Loucy (cell line): ENCODE measurements around the gene LY86.
"Not testable (repeated sequence)": the region's sequence is repeated elsewhere in the genome, so short reads cannot be mapped to it uniquely, and the experiment has no call there.

Experiments used
- H2AFZ ChIP-seq: fragments of 200-600 bp; sonication (generic); 2 replicates; pipeline ENCODE4 v1.6.0; 2016; ENCODE audit warnings: antibody characterized with exemption, mild to moderate bottlenecking, low read length, moderate library complexity
- H3F3A ChIP-seq: fragments of 200-600 bp; 2 replicates; pipeline ENCODE4 v1.6.0; 2016; ENCODE audit warnings: antibody characterized with exemption, low read depth, mild to moderate bottlenecking
- H3K27me3 ChIP-seq: fragments of 200-600 bp; sonication (generic); 2 replicates; pipeline ENCODE4 v1.6.1; 2014; ENCODE audit warnings: low read length, mild to moderate bottlenecking; ENCODE audit not compliant: insufficient read depth, poor library complexity, severe bottlenecking
- H3K36me3 ChIP-seq: fragments of 200-600 bp; sonication (generic); 2 replicates; pipeline ENCODE4 v1.6.1; 2016; ENCODE audit warnings: low read length; ENCODE audit not compliant: insufficient read depth
- H3K4me1 ChIP-seq: fragments of 200-600 bp; sonication (generic); 2 replicates; pipeline ENCODE4 v1.5.1; 2014; ENCODE audit warnings: low read length, mild to moderate bottlenecking; ENCODE audit not compliant: insufficient read depth, poor library complexity, severe bottlenecking
- H3K4me2 ChIP-seq: fragments of 200-600 bp; sonication (generic); 2 replicates; pipeline ENCODE4 v1.6.0; 2014; ENCODE audit warnings: antibody characterized with exemption, low read length, low read depth, mild to moderate bottlenecking; ENCODE audit not compliant: poor library complexity, severe bottlenecking
- H3K4me3 ChIP-seq: fragments of 200-600 bp; sonication (generic); 2 replicates; pipeline ENCODE4 v1.5.1; 2014; ENCODE audit warnings: low read length, mild to moderate bottlenecking, mixed read lengths; ENCODE audit not compliant: poor library complexity, severe bottlenecking
- H3K79me2 ChIP-seq: fragments of 200-600 bp; sonication (generic); 2 replicates; pipeline ENCODE4 v1.6.1; 2014; ENCODE audit warnings: low read length; ENCODE audit not compliant: insufficient read depth
- H3K9ac ChIP-seq: fragments of 200-600 bp; sonication (generic); 2 replicates; pipeline ENCODE4 v1.6.0; 2014; ENCODE audit warnings: mild to moderate bottlenecking, low read depth, low read length, moderate library complexity; ENCODE audit not compliant: poor library complexity, severe bottlenecking
- H3K9me2 ChIP-seq: fragments of 200-600 bp; sonication (generic); replicated peaks from 2 replicates; pipeline ENCODE4 v1.6.1; 2016; ENCODE audit warnings: low read depth, low read length, mixed read lengths
- H3K9me3 ChIP-seq: fragments of 200-600 bp; sonication (generic); 2 replicates; pipeline ENCODE4 v1.6.1; 2014; ENCODE audit warnings: mild to moderate bottlenecking, antibody characterized with exemption, low read length, low read depth; ENCODE audit not compliant: insufficient read depth
- H4K20me1 ChIP-seq: fragments of 200-600 bp; sonication (generic); 2 replicates; pipeline ENCODE4 v1.6.0; 2014; ENCODE audit warnings: antibody characterized with exemption, low read length, mild to moderate bottlenecking; ENCODE audit not compliant: insufficient read depth, poor library complexity, severe bottlenecking
- CTCF ChIP-seq: fragments of 200-600 bp; sonication (generic); conservative IDR thresholded peaks from 2 replicates; pipeline ENCODE4 v1.5.1; 2014; ENCODE audit warnings: mild to moderate bottlenecking, antibody characterized with exemption, low read length
- EZH2phosphoT487 ChIP-seq: fragments of 200-600 bp; IDR thresholded peaks from 2 replicates; pipeline ENCODE4 v1.6.1; 2018; ENCODE audit warnings: antibody characterized with exemption, mild to moderate bottlenecking, moderate library complexity, borderline replicate concordance

Gene LY86

GRCh38 chr6:6665555-6666243 lies 77.2 kb downstream of the LY86 start:
- no peaks in the 10 kb centered on the region for H3K9me3 ChIP-seq
- no peaks in the 10 kb centered on the region for H3K79me2 ChIP-seq
- no peaks in the 10 kb centered on the region for H3K36me3 ChIP-seq
- TF ChIP-seq EZH2phosphoT487 = no peak
- no peak for TF ChIP-seq CTCF
- no peaks in the 10 kb centered on the region for H3K4me1 ChIP-seq
- no peak overlapping the region for H2AFZ ChIP-seq
- no peaks in the 10 kb centered on the region for H4K20me1 ChIP-seq
- H3K9ac ChIP-seq = no peak overlapping the region
- H3K4me2 ChIP-seq = no peak overlapping the region
- no peaks in the 10 kb centered on the region for H3K27me3 ChIP-seq
- H3K9me2 ChIP-seq = no peaks in the 10 kb centered on the region
- no peaks in the 10 kb centered on the region for H3F3A ChIP-seq
- no peak overlapping the region for H3K4me3 ChIP-seq

GRCh38 chr6:6670150-6670549 lies 81.6 kb downstream of the LY86 start:
- H3K9me2 ChIP-seq, H2AFZ ChIP-seq, H3K79me2 ChIP-seq, H3K4me2 ChIP-seq, H3F3A ChIP-seq, H4K20me1 ChIP-seq, H3K27me3 ChIP-seq, H3K36me3 ChIP-seq, H3K9me3 ChIP-seq, H3K4me3 ChIP-seq, H3K9ac ChIP-seq, H3K4me1 ChIP-seq: not testable (repeated sequence)

GRCh38 chr6:6674872-6675271 lies 86.4 kb downstream of the LY86 start:
- no peaks in the 10 kb centered on the region for H4K20me1 ChIP-seq
- no peak overlapping the region for H3K4me3 ChIP-seq

More at GRCh38 chr6:6674872-6675271, 86.4 kb downstream of the LY86 start:
- no peaks in the 10 kb centered on the region for H3K36me3 ChIP-seq
- no peak overlapping the region for H3K4me2 ChIP-seq
- H3K9me3 ChIP-seq = no peaks in the 10 kb centered on the region
- H3K79me2 ChIP-seq = no peaks in the 10 kb centered on the region
- H3F3A ChIP-seq = no peaks in the 10 kb centered on the region
- no peak overlapping the region for H3K9ac ChIP-seq
- TF ChIP-seq EZH2phosphoT487 (no peak), CTCF (peak; percentile 33)
- no peaks in the 10 kb centered on the region for H3K27me3 ChIP-seq
- peaks cover 4% of the 10 kb centered on the region for H3K4me1 ChIP-seq
- no peaks in the 10 kb centered on the region for H3K9me2 ChIP-seq
- no peak overlapping the region; the same call in 1 of the 2 replicates for H2AFZ ChIP-seq
